ENCODE measurements around the gene ZIC2. TPM values are rescaled to one million over a fixed set of nuclear protein-coding genes. Genes with fewer than 3 reads are reported as not detected.
A peak's percentile ranks its signal among the peaks of the same experiment; 100 is the strongest.

ZIC2 gene
- total RNA-seq, 1 experiment from 2014 or later, result 305 TPM

- peaks cover 19% of the 10 kb centered on the region for H3K4me1 ChIP-seq (ENCODE audit: insufficient read depth, low read length, poor library complexity, severe bottlenecking)
- no TSS peak for BruUV-seq (replicated peaks)
- intact Hi-C loops (cut with micrococcal nuclease; ENCODE audit: unreplicated experiment), result no loop called here
- TF ChIP-seq EZH2 (IDR thresholded peaks at IDR 0.05; ENCODE audit: borderline replicate concordance, low read depth, low read length, poor library complexity, severe bottlenecking) (no peak), CTCF (conservative IDR thresholded peaks at IDR 0.05; ENCODE audit: low read depth, low read length) (peak; percentile 29)
- H3K9me3 ChIP-seq (ENCODE audit: low read depth, low read length, poor library complexity, severe bottlenecking), result no peaks in the 10 kb centered on the region
- H3K27me3 ChIP-seq (replicated peaks; ENCODE audit: insufficient read depth, low read depth, low read length, poor library complexity), result no peaks in the 10 kb centered on the region
- peak; percentile 78 for DNase-seq (ENCODE audit: low spot score)
- H3K4me3 ChIP-seq (ENCODE audit: low read depth, low read length, poor library complexity, severe bottlenecking), result peak overlapping the region; percentile 48
- H3K27ac ChIP-seq (ENCODE audit: low read depth, low read length, poor library complexity, severe bottlenecking), result peak overlapping the region; percentile 71
- no peaks in the 10 kb centered on the region for H3K36me3 ChIP-seq (ENCODE audit: insufficient read depth, low read length, poor library complexity, severe bottlenecking)
- POLR2A ChIA-PET (ENCODE audit: low non-redundant PET), result no interaction called here
- CTCF ChIA-PET, result interaction anchor here (0.5 to 0.6 kb wide), 2 partner anchors 10 to 342 kb away, joined by 5 to 20 read pairs; no protein-coding TSS in a partner anchor
Observed at GRCh38 chr13:99956473-99957349, 24.9 kb upstream of the ZIC2 start.

DNA sequence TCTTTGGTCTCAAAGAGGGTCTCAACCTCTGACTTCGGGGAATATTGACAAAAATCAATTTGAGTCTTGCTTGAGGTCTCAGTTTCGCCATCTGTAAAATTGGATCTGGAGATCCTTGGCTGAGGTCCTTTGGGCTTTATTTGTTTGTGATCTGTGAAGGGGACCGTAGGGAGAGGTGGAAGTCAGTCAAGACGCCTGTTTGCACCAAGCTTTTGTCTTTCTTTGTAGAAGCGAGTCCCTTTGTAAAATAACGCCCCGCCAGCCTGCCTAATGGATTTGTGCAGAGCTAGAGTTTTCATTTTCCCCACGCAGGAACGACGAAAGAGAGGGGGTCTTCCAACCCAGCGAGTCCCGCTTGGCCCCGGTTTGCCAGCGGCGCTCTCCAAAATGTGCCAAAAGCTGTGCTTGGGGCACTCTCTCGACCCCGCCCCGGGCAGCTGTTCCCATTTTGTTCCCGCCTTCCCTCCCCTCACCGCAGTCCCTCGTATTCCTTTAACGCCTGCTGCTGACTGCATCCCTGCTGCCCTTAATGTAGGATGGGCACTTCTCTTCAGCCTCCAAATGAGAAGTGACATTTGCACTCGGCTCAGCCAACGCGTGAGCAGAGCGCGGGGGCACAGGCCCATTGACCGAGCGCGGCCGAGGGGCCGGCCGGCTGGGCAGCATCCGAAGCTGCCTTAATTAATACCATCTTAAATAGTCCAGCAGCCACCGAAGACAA is 23.0 kb upstream of the ZIC2 start:
- no peak overlapping the region for H3K27ac ChIP-seq (ENCODE audit: low read depth, low read length, poor library complexity, severe bottlenecking)
- ChIA-PET POLR2A (ENCODE audit: low non-redundant PET) (interaction anchor here (0.6 to 0.7 kb wide), 2 partner anchors 11 to 24 kb away, joined by 3 to 18 read pairs; no protein-coding TSS in a partner anchor), CTCF (no interaction called here)
- no TSS peak for BruUV-seq (replicated peaks)
- H3K27me3 ChIP-seq (replicated peaks; ENCODE audit: insufficient read depth, low read depth, low read length, poor library complexity), result no peaks in the 10 kb centered on the region
- H3K4me3 ChIP-seq (ENCODE audit: low read depth, low read length, poor library complexity, severe bottlenecking), result no peak overlapping the region
- TF ChIP-seq CTCF (conservative IDR thresholded peaks at IDR 0.05; ENCODE audit: low read depth, low read length) (no peak), EZH2 (IDR thresholded peaks at IDR 0.05; ENCODE audit: borderline replicate concordance, low read depth, low read length, poor library complexity, severe bottlenecking) (no peak)
- H3K9me3 ChIP-seq (ENCODE audit: low read depth, low read length, poor library complexity, severe bottlenecking), result no peaks in the 10 kb centered on the region
- peaks cover 10% of the 10 kb centered on the region for H3K36me3 ChIP-seq (ENCODE audit: insufficient read depth, low read length, poor library complexity, severe bottlenecking)
- DNase-seq (ENCODE audit: low spot score), result no peak
- H3K4me1 ChIP-seq (ENCODE audit: insufficient read depth, low read length, poor library complexity, severe bottlenecking), result peaks cover 28% of the 10 kb centered on the region
- intact Hi-C loops (cut with micrococcal nuclease; ENCODE audit: unreplicated experiment), result no loop called here

DNA sequence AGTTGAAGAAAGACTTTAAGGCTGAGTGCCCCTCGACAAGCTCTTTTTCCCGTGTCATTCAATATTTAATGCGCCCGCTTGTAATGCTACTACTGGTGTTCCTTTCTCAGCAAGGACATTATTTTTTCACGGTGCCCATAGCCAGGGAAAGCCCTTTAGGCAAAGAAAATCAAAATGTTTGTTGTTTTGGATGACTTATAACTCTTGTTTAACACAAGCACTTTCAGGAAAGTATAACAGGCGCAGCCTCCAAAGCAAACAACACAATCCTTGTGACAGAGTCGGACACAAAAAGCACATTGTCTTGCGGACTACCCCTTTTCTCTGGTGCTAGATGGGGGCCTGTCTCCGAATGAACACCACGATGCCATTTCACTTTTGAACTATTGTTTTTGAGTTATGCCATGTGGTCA is 22.5 kb upstream of the ZIC2 start:
- TF ChIP-seq EZH2 (IDR thresholded peaks at IDR 0.05; ENCODE audit: borderline replicate concordance, low read depth, low read length, poor library complexity, severe bottlenecking), result no peak
- H3K27ac ChIP-seq (ENCODE audit: low read depth, low read length, poor library complexity, severe bottlenecking), result no peak overlapping the region
- no TSS peak for BruUV-seq (replicated peaks)
- POLR2A ChIA-PET (ENCODE audit: low non-redundant PET), result no interaction called here
- CTCF ChIA-PET, result no interaction called here
- no peaks in the 10 kb centered on the region for H3K27me3 ChIP-seq (replicated peaks; ENCODE audit: insufficient read depth, low read depth, low read length, poor library complexity)
- H3K36me3 ChIP-seq (ENCODE audit: insufficient read depth, low read length, poor library complexity, severe bottlenecking), result peaks cover 16% of the 10 kb centered on the region
- no peaks in the 10 kb centered on the region for H3K9me3 ChIP-seq (ENCODE audit: low read depth, low read length, poor library complexity, severe bottlenecking)
- DNase-seq (ENCODE audit: low spot score), result no peak
- H3K4me1 ChIP-seq (ENCODE audit: insufficient read depth, low read length, poor library complexity, severe bottlenecking), result peaks cover 30% of the 10 kb centered on the region
- no peak overlapping the region for H3K4me3 ChIP-seq (ENCODE audit: low read depth, low read length, poor library complexity, severe bottlenecking)
- intact Hi-C loops (cut with micrococcal nuclease; ENCODE audit: unreplicated experiment), result no loop called here

All from A673 (cell line).